Measurements from ENCODE around the gene SPDEF.

SPDEF gene

GRCh38 chr6:34514593-34515472 lies 41.3 kb downstream of the SPDEF start:
- TF ChIP-seq, protein P1, sequence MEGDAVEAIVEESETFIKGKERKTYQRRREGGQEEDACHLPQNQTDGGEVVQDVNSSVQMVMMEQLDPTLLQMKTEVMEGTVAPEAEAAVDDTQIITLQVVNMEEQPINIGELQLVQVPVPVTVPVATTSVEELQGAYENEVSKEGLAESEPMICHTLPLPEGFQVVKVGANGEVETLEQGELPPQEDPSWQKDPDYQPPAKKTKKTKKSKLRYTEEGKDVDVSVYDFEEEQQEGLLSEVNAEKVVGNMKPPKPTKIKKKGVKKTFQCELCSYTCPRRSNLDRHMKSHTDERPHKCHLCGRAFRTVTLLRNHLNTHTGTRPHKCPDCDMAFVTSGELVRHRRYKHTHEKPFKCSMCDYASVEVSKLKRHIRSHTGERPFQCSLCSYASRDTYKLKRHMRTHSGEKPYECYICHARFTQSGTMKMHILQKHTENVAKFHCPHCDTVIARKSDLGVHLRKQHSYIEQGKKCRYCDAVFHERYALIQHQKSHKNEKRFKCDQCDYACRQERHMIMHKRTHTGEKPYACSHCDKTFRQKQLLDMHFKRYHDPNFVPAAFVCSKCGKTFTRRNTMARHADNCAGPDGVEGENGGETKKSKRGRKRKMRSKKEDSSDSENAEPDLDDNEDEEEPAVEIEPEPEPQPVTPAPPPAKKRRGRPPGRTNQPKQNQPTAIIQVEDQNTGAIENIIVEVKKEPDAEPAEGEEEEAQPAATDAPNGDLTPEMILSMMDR (IDR thresholded peaks at IDR 0.05; ENCODE audit: borderline replicate concordance, control extremely low read depth, extremely low read depth, insufficient read depth, missing control alignments), result no peak
- in situ Hi-C loops (cut with MboI; ENCODE audit: low sequenced_read_pairs, unreplicated experiment), result no loop called here
- DNase-seq (ENCODE audit: low spot score), result no peak

- TF ChIP-seq, protein P1 (IDR thresholded peaks at IDR 0.05; ENCODE audit: borderline replicate concordance, control extremely low read depth, extremely low read depth, insufficient read depth, missing control alignments), result no peak
- no peak for DNase-seq (ENCODE audit: low spot score)
- in situ Hi-C loops (cut with MboI; ENCODE audit: low sequenced_read_pairs, unreplicated experiment), result no loop called here
Measured at GRCh38 chr6:34514112-34514511, 42.0 kb downstream of the SPDEF start.

GRCh38 chr6:34513646-34514045 lies 42.5 kb downstream of the SPDEF start:
- TF ChIP-seq, protein P1 (IDR thresholded peaks at IDR 0.05; ENCODE audit: borderline replicate concordance, control extremely low read depth, extremely low read depth, insufficient read depth, missing control alignments), result no peak
- no peak for DNase-seq (ENCODE audit: low spot score)
- in situ Hi-C loops (cut with MboI; ENCODE audit: low sequenced_read_pairs, unreplicated experiment), result no loop called here

DNA sequence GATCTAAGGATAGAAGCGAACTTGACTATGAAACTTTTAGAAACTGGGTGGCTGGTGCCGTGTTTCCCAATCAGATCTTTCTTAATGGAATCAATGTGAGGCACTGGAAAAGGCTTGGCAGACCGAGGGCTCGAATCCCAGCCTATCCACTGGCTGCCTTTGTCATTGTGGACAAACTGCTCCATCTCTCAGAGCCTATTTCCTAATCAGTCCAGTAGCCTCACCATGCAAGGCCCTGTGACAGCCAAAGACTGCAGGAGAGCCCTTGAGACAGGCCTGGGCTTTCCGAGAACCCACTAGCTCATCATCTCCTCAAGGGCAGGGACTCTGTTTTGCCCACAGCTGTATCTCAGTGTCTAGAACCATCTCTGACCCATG lies 43.4 kb downstream of the SPDEF start:
- TF ChIP-seq, protein P1 (IDR thresholded peaks at IDR 0.05; ENCODE audit: borderline replicate concordance, control extremely low read depth, extremely low read depth, insufficient read depth, missing control alignments), result no peak
- in situ Hi-C loops (cut with MboI; ENCODE audit: low sequenced_read_pairs, unreplicated experiment), result no loop called here
- no peak for DNase-seq (ENCODE audit: low spot score)

GRCh38 chr6:34511915-34512737 lies 44.0 kb downstream of the SPDEF start:
- TF ChIP-seq, protein P1 (IDR thresholded peaks at IDR 0.05; ENCODE audit: borderline replicate concordance, control extremely low read depth, extremely low read depth, insufficient read depth, missing control alignments), result no peak
- in situ Hi-C loops (cut with MboI; ENCODE audit: low sequenced_read_pairs, unreplicated experiment), result no loop called here
- no peak for DNase-seq (ENCODE audit: low spot score)

- DNase-seq (ENCODE audit: low spot score), result no peak
- in situ Hi-C loops (cut with MboI; ENCODE audit: low sequenced_read_pairs, unreplicated experiment), result no loop called here
- TF ChIP-seq, protein P1 (IDR thresholded peaks at IDR 0.05; ENCODE audit: borderline replicate concordance, control extremely low read depth, extremely low read depth, insufficient read depth, missing control alignments), result no peak
Measured at GRCh38 chr6:34511214-34511914, 44.8 kb downstream of the SPDEF start.
